H1 (cell line): Measurements from ENCODE around the gene DNAJC16. TPM values are rescaled to one million over a fixed set of nuclear protein-coding genes. Genes with fewer than 3 reads are reported as not detected.

ENCODE experiments used
- CHD7 ChIP-seq: fragments of 300-600 bp; sonication (generic); IDR thresholded peaks from 2 replicates; pipeline ENCODE4 v1.7.1; 2012; ENCODE audit warnings: low read length, moderate library complexity, mild to moderate bottlenecking, inconsistent platforms; ENCODE audit not compliant: insufficient replicate concordance
- CREB1 ChIP-seq: IDR thresholded peaks from 2 replicates; pipeline ENCODE4 v1.6.1; 2012; ENCODE audit warnings: inconsistent platforms
- CTBP2 ChIP-seq: IDR thresholded peaks from 2 replicates; pipeline ENCODE4 v1.7.0; 2011; ENCODE audit warnings: borderline replicate concordance, mild to moderate bottlenecking, moderate library complexity, mixed read lengths, low read length; ENCODE audit not compliant: insufficient read depth, insufficient read length
- POLR2A ChIP-seq, 2 experiments: IDR thresholded peaks; 1 replicate in 1 of 2; 2 replicates in 1 of 2; pipeline ENCODE4 v1.6.1; 2011; ENCODE audit warnings: low read depth in 2 of 2, low read length in 2 of 2, mild to moderate bottlenecking in 2 of 2; ENCODE audit errors: control extremely low read depth in 1 of 2
- POLR2AphosphoS5 ChIP-seq: IDR thresholded peaks from 2 replicates; pipeline ENCODE4 v1.6.1; 2011; ENCODE audit warnings: low read depth, low read length
- SAP30 ChIP-seq: fragments of 300-600 bp; sonication (generic); IDR thresholded peaks from 2 replicates; pipeline ENCODE4 v1.7.1; 2012; ENCODE audit warnings: low read length, moderate library complexity, mild to moderate bottlenecking, inconsistent platforms; ENCODE audit not compliant: insufficient read depth, insufficient replicate concordance
- polyA plus RNA-seq, 7 experiments: library from polyadenylated mRNA; depleted of rRNA in 3 of 7; stranded (reverse) in 5 of 7; unstranded in 2 of 7; fragments of >200 nt in 5 of 7; fragments of 200-250 nt in 2 of 7; gene quantifications; 1 replicate in 5 of 7; 2 replicates in 1 of 7; 4 replicates in 1 of 7; pipeline versions ENCODE4 v1.2.1 to v1.2.3, GENCODE V29; 2011 to 2013; ENCODE audit warnings: missing spikeins in 2 of 7, mixed read lengths in 2 of 7
- total RNA-seq: library from RNA; stranded (reverse); fragmentation: NEBNext Ultra II Directional; extraction: Animal tissue kit (Norgen Biotek cat#: 25700); gene quantifications from 2 replicates; pipeline ENCODE4 v1.2.1, GENCODE V29; 2021

The DNAJC16 gene
- total and polyA plus RNA-seq, 2 of the 8 experiments (the other 6 are each of a cell fraction or from before 2014, with no cell fraction given): 7.9 to 23.3 TPM

GRCh38 chr1:15559189-15559810 lies 32.7 kb downstream of the DNAJC16 start (continued):
- TF ChIP-seq CHD7 (no peak), CREB1 (no peak), CTBP2 (no peak), SAP30 (no peak), POLR2A (IDR thresholded peaks at IDR 0.05; ENCODE audit: control extremely low read depth in 1 of 2, low read depth in 2 of 2, low read length in 2 of 2) (no peak), POLR2AphosphoS5 (no peak)
